Hepatocyte (in vitro differentiated cells): ENCODE results near the gene TUG1. TPM values are rescaled to one million over a fixed set of nuclear protein-coding genes. Genes with fewer than 3 reads are reported as not detected.

Source experiments
- DNase-seq: peaks from one replicate; pipeline ENCODE4 v3.0.0-alpha.2; 2016; ENCODE audit warnings: low spot score
- H2AFZ ChIP-seq: fragments of 200-600 bp; sonication (generic); 2 replicates; pipeline ENCODE4 v1.6.0; 2016; ENCODE audit warnings: antibody characterized with exemption, mild to moderate bottlenecking
- H3K27ac ChIP-seq: fragments of 200-600 bp; sonication (generic); 2 replicates; pipeline ENCODE4 v1.5.1; 2016; ENCODE audit warnings: mild to moderate bottlenecking
- H3K27me3 ChIP-seq: fragments of 200-600 bp; sonication (generic); 2 replicates; pipeline ENCODE4 v1.6.1; 2016
- H3K36me3 ChIP-seq: fragments of 200-600 bp; sonication (generic); replicated peaks from 2 replicates; pipeline ENCODE4 v1.5.1; 2016; ENCODE audit warnings: low read depth; ENCODE audit not compliant: insufficient read depth
- H3K4me1 ChIP-seq: fragments of 200-600 bp; sonication (generic); 2 replicates; pipeline ENCODE4 v1.5.1; 2016; ENCODE audit warnings: mild to moderate bottlenecking, moderate library complexity; ENCODE audit not compliant: insufficient read depth
- H3K4me2 ChIP-seq: fragments of 200-600 bp; sonication (generic); 2 replicates; pipeline ENCODE4 v1.6.0; 2016
- H3K4me3 ChIP-seq: fragments of 200-600 bp; sonication (generic); 2 replicates; pipeline ENCODE4 v1.5.1; 2016; ENCODE audit warnings: mild to moderate bottlenecking
- H3K79me2 ChIP-seq: fragments of 200-600 bp; sonication (generic); 2 replicates; pipeline ENCODE4 v1.6.0; 2017; ENCODE audit warnings: mild to moderate bottlenecking
- H3K9me2 ChIP-seq: fragments of 200-600 bp; sonication (generic); replicated peaks from 2 replicates; pipeline ENCODE4 v1.6.0; 2017; ENCODE audit warnings: mild to moderate bottlenecking; ENCODE audit not compliant: insufficient read depth
- H3K9me3 ChIP-seq: fragments of 200-600 bp; sonication (generic); 2 replicates; pipeline ENCODE4 v1.5.1; 2016; ENCODE audit warnings: low read depth, mild to moderate bottlenecking
- H4K20me1 ChIP-seq: fragments of 200-600 bp; sonication (generic); 2 replicates; pipeline ENCODE4 v1.6.0; 2016; ENCODE audit warnings: mild to moderate bottlenecking; ENCODE audit not compliant: insufficient read depth, poor library complexity, severe bottlenecking
- CTCF ChIP-seq: fragments of 200-600 bp; sonication (generic); IDR thresholded peaks from 2 replicates; pipeline ENCODE4 v1.5.1; 2016; ENCODE audit warnings: antibody characterized with exemption, mild to moderate bottlenecking; ENCODE audit not compliant: poor library complexity
- EZH2 ChIP-seq: fragments of 200-600 bp; sonication (generic); IDR thresholded peaks from 2 replicates; pipeline ENCODE4 v1.6.1; 2016; ENCODE audit warnings: antibody characterized with exemption, mild to moderate bottlenecking, borderline replicate concordance
- EZH2phosphoT487 ChIP-seq: fragments of 200-600 bp; sonication (generic); IDR thresholded peaks from one replicate; pipeline ENCODE4 v1.6.1; 2018; ENCODE audit warnings: antibody characterized with exemption, mild to moderate bottlenecking, low read depth, moderate library complexity; ENCODE audit not compliant: unreplicated experiment, severe bottlenecking
- WGBS: methylation state at CpG from one replicate; pipeline ENCODE4 v1.1.6; 2016; ENCODE audit warnings: low lambda C conversion rate; ENCODE audit errors: missing lambda C conversion rate; 5-methylcytosine and 5-hydroxymethylcytosine counted together
- polyA plus RNA-seq: library from polyadenylated mRNA; unstranded; fragments of >200 nt; fragmentation: Nextera tagmentation; extraction: Ambion mirVana; gene quantifications from 2 replicates; pipeline ENCODE4 v1.2.1, GENCODE V29; 2016
- total RNA-seq: library from RNA; depleted of rRNA; stranded (reverse); fragments of >200 nt; gene quantifications from 2 replicates; pipeline ENCODE4 v1.2.3, GENCODE V29; 2014

Gene TUG1
- total and polyA plus RNA-seq, 2 experiments from 2014 or later: 33.9 to 99.3 TPM

DNA sequence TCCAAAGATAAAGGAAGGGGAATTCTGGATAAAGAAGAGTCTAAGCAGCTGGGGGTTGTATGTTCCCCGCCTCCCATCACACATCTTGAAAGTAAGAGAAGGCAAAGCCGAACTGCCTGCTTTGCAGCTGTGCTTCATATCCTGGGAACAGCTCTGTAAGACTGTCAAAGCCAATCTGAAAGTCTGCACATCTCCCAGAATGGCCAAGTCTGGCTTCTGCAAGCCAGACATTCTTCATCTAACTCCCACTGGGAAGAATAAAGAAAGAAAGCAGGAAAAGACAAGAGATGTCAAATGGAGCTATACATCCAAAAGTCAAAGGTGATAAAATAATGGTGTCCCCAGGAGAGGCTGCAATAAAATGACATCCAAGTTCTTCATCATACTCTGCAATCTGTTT is 15.9 kb upstream of the TUG1 start:
- 67% methylated on average over 2 of the region's 2 CpGs for WGBS
- DNase-seq: no peak
- H3K4me3 ChIP-seq: no peak overlapping the region
- TF ChIP-seq EZH2phosphoT487 (no peak), CTCF (no peak)
- H3K79me2 ChIP-seq: peaks cover 15% of the 10 kb centered on the region
- H3K9me3 ChIP-seq: no peaks in the 10 kb centered on the region
- no peaks in the 10 kb centered on the region for H4K20me1 ChIP-seq
- no peaks in the 10 kb centered on the region for H3K4me1 ChIP-seq
- H2AFZ ChIP-seq: no peak overlapping the region
- no peaks in the 10 kb centered on the region for H3K36me3 ChIP-seq
- H3K4me2 ChIP-seq: no peak overlapping the region
- no peaks in the 10 kb centered on the region for H3K27me3 ChIP-seq
- no peaks in the 10 kb centered on the region for H3K9me2 ChIP-seq
- no peak overlapping the region for H3K27ac ChIP-seq

GRCh38 chr22:30955153-30955552 is 13.9 kb upstream of the TUG1 start:
- no peaks in the 10 kb centered on the region for H3K36me3 ChIP-seq
- no peak for DNase-seq
- H3K9me2 ChIP-seq: no peaks in the 10 kb centered on the region
- H3K79me2 ChIP-seq: peaks cover 34% of the 10 kb centered on the region
- no peak overlapping the region for H3K4me3 ChIP-seq
- H3K4me2 ChIP-seq: no peak overlapping the region
- no peaks in the 10 kb centered on the region for H3K27me3 ChIP-seq
- H3K27ac ChIP-seq: no peak overlapping the region
- no peak overlapping the region for H2AFZ ChIP-seq
- H4K20me1 ChIP-seq: no peaks in the 10 kb centered on the region
- no peaks in the 10 kb centered on the region for H3K9me3 ChIP-seq
- TF ChIP-seq EZH2phosphoT487: no peak
- no peak for TF ChIP-seq CTCF
- no peak for TF ChIP-seq EZH2
- H3K4me1 ChIP-seq: peaks cover 7% of the 10 kb centered on the region
- WGBS: 100% methylated on average over 4 of the region's 4 CpGs

DNA sequence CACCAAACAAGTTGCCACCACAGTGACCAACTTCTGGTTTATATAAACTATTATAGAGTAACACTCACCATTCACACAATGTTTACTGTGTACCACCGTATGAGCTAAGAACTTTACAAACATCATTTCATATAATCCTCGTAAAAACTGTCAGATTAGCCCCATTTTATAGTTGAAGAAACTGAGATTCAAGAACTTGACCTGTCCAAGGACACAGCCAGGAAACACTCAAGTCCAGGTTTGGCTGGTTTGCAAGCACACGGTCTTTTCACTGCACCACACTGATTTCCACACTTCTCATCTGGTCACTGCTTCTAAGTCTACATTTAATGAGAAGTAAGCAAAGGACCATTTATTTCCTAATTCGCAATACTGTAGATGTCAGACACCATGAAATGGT is 4.2 kb upstream of the TUG1 start:
- Histone ChIP-seq H3K4me1 (peaks cover 8% of the 10 kb centered on the region), H3K9me3 (peaks cover 4% of the 10 kb centered on the region), H3K4me3 (no peak overlapping the region), H4K20me1 (no peaks in the 10 kb centered on the region), H3K36me3 (no peaks in the 10 kb centered on the region), H3K27me3 (no peaks in the 10 kb centered on the region), H2AFZ (no peak overlapping the region), H3K9me2 (no peaks in the 10 kb centered on the region), H3K4me2 (no peak overlapping the region), H3K27ac (no peak overlapping the region), H3K79me2 (peaks cover 90% of the 10 kb centered on the region)
- 91% methylated on average over 4 of the region's 4 CpGs for WGBS
- DNase-seq: no peak
- TF ChIP-seq CTCF: no peak
- no peak for TF ChIP-seq EZH2phosphoT487
- TF ChIP-seq EZH2: no peak
